GM19328 (cell line): ENCODE results near the gene HIGD1B.

Source experiments
- ATAC-seq: cut with Tn5 transposase; IDR thresholded peaks from one replicate; pipeline ENCODE4 v1.9.1; 2021; ENCODE audit warnings: mild to moderate bottlenecking, moderate library complexity; ENCODE audit not compliant: unreplicated experiment

The HIGD1B gene

GRCh38 chr17:44832805-44833204 is 14.9 kb upstream of the HIGD1B start:
- ATAC-seq = no peak

DNA sequence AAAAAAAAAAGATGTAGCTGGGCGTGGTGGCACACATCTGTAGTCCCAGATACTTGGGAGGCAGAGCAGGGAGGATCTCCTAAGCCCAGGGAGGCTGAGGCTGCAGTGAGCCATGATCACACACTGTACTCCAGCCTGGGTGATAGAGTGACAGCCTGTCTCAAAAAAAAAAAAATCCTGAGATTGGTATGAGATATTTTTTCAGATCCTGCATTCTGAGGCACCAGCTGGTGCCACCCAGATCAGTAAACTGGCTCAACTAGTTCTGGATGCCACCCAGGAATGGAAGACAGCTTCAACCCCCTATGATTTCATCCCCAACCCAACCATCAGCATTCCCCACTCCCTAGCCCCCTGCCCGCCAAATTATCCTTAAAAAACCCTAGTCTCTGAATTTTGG is 10.5 kb upstream of the HIGD1B start:
- no peak for ATAC-seq

- ATAC-seq = no peak
Measured at GRCh38 chr17:44840274-44840673, 7.4 kb upstream of the HIGD1B start.

GRCh38 chr17:44840936-44841335 is 6.7 kb upstream of the HIGD1B start:
- ATAC-seq = no peak

- ATAC-seq = no peak
Measured at GRCh38 chr17:44842748-44843147, 4.9 kb upstream of the HIGD1B start.

- ATAC-seq = no peak
Measured at GRCh38 chr17:44844390-44844830, 3.3 kb upstream of the HIGD1B start.

DNA sequence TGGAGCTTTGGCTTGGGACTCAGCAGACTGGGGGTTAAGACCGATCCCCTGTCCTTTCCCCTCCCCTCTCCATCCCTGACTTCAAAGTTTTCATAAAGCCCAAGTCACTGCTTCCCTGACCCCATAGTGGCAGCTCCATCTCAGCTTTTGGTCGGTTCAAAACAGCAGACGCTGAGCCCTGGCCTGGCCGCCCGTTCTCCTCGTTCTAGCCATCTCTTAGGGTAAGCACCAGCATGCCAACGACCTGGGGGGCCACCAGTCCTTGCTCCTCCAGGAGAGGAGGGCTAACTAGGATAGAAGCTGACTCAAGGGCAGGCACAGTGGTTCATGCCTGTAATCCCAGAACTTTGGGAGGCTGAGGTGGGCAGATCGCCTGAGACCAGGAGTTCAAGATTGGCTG is 1.5 kb upstream of the HIGD1B start:
- ATAC-seq = no peak

DNA sequence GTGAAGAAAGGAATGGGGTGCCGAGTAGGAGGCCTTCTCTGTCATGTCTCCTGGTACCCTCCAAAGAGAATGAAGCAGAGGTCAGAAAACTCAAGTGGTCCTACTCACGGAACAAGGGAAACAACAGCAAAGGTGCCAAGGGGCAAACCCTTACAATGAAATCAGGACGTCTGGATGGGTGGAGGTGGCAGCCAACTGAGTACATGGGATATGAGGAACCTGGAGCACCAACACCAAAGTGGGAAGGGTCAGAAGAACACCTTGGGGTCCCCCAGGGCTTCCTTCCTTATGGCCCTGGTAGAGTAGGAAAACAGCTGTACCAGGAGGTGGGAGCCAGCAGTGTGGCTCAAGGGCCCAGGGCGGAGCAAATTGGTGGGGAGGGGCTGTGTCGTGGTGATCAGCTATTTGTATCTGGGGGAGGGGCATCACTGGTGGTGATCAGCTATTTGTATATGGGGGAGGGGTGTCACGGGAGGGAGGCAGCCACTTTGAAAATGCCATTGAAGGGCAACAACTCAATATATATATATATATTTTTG is 643 bp downstream of the HIGD1B start:
- no peak for ATAC-seq

DNA sequence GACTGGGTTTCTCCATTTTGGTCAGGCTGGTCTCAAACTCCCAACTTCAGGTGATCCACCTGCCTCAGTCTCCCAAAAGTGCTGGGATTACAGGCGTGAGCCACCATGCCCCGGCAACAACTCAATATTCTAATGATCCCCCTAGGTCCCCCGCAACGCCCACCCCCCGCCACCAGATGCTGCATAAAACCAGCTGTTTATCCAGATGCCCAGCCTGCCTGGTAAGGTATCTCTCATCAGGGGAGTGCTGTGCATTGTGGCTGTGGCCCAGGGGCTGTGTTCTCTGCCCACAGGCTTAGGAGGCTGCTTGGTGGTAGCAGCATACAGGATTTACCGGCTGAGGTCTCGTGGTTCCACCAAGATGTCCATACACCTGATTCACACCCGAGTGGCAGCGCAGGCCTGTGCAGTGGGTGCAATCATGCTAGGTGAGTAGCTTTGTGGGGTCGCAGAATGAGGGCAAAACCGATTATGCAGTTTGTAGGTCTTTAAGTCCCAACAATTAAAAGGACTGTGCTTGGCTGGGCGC is 1.3 kb downstream of the HIGD1B start:
- ATAC-seq = no peak

GRCh38 chr17:44850025-44850424 is 2.3 kb downstream of the HIGD1B start:
- ATAC-seq = no peak

DNA sequence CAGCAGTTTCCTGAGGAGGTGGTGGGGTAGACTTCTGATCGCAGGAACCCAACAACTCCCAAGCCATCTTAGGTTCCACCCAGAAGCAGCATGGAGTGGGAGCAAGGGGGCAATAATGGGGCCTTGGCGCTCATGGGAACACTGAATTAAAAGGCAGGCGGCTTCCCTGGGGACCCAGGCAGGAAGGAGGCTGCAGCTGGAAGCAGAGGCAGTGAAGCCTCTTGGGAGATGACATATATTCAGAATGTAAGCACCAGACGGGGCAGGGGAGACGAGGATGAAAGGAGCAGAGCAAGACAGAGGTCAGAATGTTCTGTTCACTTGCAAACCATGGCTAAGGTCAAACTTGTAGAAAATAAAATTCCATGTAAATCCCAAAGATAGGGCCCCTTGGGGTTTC is 2.9 kb downstream of the HIGD1B start:
- ATAC-seq = no peak

- ATAC-seq = no peak
Measured at GRCh38 chr17:44854192-44854591, 6.5 kb downstream of the HIGD1B start.

GRCh38 chr17:44859701-44860100 is 12.0 kb downstream of the HIGD1B start:
- ATAC-seq = no peak

GRCh38 chr17:44862278-44862914 is 14.7 kb downstream of the HIGD1B start:
- ATAC-seq = no peak

DNA sequence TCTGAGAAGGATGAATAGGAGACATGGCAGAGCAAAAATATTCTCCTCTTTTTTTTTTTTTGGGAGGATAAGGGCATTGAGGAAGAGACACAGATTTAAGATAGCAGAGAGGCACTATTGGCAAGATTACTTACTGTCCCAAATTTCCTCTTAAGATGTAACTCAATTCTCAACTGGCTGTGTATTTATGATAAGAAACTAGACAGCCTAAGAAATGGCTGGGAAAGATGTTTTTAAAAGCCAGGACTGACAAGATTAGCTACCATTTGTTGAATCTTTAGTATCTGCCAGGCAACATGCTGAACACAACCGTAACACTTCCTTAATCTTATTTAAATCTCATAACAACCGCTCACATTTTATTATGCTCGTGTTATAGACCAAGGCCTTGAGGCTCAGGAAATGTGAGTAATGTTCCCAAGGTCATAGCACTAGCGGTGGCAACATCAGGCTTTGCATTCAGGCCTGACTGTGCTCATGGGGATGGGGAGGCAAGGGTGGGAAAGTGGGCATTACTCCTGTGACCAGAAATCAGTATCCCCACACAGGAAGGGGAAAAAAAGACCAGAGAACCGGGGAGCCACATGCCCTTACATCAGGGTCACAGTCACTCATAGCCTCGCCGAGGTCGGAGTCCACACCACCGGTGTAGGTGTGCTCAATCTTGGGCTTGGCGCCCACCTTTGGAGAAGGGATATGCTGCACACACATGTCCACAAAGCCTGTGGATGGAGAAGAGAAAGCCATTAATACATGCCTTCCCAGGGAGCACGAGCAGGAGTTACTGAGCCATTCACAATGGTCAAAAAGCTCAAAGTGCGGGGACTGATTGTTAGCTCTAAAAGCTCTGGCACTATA is 15.6 kb downstream of the HIGD1B start:
- no peak for ATAC-seq

DNA sequence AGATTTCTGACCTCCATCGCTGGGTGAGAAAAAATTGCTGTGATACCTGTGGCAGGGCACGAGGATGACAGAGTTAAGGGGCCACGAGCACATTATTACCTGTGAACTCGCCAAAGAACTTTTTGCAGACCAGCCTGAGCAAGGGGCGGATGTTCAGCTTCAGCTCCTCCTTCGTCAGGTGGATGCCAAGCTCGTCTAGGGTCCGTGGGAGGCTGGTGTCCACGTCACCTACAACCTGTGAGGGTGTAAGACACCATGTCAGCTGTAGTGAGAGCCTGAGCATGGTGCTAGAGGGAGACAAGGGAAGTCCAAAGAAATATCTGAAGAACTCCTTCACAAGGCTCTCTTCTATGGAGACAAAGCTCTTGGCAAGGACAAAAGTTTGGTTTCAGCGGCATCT is 17.1 kb downstream of the HIGD1B start:
- ATAC-seq = no peak

DNA sequence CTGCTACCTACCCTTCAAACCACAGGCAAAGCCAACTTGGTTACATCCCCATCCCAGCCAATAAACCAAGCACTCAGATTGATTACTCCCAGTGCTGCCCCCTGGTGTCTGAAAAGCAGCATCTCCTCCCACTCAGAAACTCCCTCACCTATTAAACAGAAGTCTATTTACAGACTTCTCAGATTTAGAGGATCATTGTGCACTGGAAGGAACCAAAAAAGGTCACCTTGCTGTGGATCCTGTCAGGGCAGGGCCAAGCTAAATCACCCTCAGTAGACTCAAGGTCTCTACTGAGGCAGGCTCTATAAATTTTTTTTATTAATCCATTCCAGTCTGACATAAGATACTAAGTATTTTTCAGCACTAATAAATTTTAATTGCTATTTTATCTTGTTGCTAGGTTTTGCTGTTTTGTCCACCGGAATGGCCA is 17.6 kb downstream of the HIGD1B start:
- ATAC-seq = no peak

- ATAC-seq = no peak
Measured at GRCh38 chr17:44865931-44866330, 18.2 kb downstream of the HIGD1B start.

DNA sequence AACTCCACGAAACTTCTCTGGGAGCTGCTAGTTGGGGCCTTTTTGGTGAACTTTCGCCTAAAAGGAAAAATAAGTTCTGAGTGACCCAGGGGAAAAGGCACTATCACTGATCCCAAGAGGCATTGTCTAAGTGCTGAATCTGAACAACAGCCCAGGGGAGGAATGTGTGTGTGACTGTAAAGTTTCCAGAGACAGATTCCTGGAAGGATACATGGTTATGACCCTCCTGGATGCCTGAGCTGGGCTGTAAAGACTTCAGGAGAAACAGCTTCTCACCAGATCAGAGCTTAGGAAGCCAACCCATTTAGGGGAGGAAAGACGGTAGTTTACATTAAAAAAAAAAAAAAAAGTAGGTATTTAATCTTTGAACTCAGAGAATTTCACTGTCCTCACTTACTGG is 20.2 kb downstream of the HIGD1B start:
- no peak for ATAC-seq

GRCh38 chr17:44871556-44871955 is 23.9 kb downstream of the HIGD1B start:
- ATAC-seq = no peak

GRCh38 chr17:44872131-44872768 is 24.6 kb downstream of the HIGD1B start:
- no peak for ATAC-seq
